GM06990 (cell line): ENCODE data around the gene AGAP3.

Experiments
- DNase-seq: peaks from one replicate; pipeline ENCODE4 v3.0.0-alpha.2; 2011; ENCODE audit not compliant: insufficient read length; ENCODE audit errors: extremely low read depth
- H3K27me3 ChIP-seq: replicated peaks from 2 replicates; pipeline ENCODE4 v1.6.0; 2011; ENCODE audit warnings: low read length; ENCODE audit not compliant: control insufficient read depth, insufficient read depth
- H3K36me3 ChIP-seq: 2 replicates; pipeline ENCODE4 v1.5.1; 2011; ENCODE audit warnings: low read length; ENCODE audit not compliant: control insufficient read depth, insufficient read depth
- H3K4me3 ChIP-seq: replicated peaks from 2 replicates; pipeline ENCODE4 v1.5.1; 2011; ENCODE audit warnings: low read depth, mild to moderate bottlenecking, control low read depth, low read length
- TF ChIP-seq, protein P1 (sequence below): IDR thresholded peaks from 2 replicates; pipeline ENCODE4 v1.5.1; 2011; ENCODE audit warnings: low read length, control low read depth, mild to moderate bottlenecking, inconsistent platforms; ENCODE audit not compliant: insufficient read depth, poor library complexity, severe bottlenecking

Gene AGAP3

DNA sequence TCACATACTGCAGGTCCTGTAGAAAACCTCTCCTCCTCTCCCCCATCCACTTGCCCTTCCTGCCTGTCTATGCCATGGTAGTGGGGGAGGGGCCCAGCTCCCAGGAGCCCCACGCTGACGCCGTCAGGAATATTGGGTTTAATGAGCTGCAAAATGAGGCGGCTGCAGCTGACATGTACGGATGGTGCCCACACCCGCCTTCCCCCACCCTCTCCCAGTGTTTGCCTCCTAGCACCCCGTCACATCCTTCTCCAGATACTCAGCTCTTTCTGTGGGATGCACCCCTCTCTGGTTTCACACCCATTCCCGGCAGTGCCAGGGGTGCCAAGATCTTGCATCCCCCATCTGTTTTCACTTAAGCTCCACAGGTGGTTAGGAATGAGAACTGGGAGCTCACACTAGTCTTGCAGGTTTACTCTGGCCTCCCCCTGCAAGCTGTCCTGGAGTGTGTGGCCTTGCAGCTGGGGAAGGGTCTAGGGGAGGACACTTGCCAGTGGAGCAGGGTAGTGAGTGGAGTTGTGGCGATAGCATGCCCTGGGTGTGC, 55.1 kb downstream of the AGAP3 start:
- no peak overlapping the region for H3K4me3 ChIP-seq
- H3K27me3 ChIP-seq: no peaks in the 10 kb centered on the region
- H3K36me3 ChIP-seq: peaks cover 11% of the 10 kb centered on the region
- DNase-seq: no peak
- TF ChIP-seq, protein P1, sequence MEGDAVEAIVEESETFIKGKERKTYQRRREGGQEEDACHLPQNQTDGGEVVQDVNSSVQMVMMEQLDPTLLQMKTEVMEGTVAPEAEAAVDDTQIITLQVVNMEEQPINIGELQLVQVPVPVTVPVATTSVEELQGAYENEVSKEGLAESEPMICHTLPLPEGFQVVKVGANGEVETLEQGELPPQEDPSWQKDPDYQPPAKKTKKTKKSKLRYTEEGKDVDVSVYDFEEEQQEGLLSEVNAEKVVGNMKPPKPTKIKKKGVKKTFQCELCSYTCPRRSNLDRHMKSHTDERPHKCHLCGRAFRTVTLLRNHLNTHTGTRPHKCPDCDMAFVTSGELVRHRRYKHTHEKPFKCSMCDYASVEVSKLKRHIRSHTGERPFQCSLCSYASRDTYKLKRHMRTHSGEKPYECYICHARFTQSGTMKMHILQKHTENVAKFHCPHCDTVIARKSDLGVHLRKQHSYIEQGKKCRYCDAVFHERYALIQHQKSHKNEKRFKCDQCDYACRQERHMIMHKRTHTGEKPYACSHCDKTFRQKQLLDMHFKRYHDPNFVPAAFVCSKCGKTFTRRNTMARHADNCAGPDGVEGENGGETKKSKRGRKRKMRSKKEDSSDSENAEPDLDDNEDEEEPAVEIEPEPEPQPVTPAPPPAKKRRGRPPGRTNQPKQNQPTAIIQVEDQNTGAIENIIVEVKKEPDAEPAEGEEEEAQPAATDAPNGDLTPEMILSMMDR: no peak

GRCh38 chr7:151141855-151142685, 55.8 kb downstream of the AGAP3 start:
- TF ChIP-seq, protein P1: no peak
- Histone ChIP-seq H3K27me3 (no peaks in the 10 kb centered on the region), H3K4me3 (no peak overlapping the region), H3K36me3 (peaks cover 11% of the 10 kb centered on the region)
- DNase-seq: no peak

- no peaks in the 10 kb centered on the region for H3K27me3 ChIP-seq
- H3K4me3 ChIP-seq: no peak overlapping the region
- TF ChIP-seq, protein P1: no peak
- no peak for DNase-seq
- peaks cover 11% of the 10 kb centered on the region for H3K36me3 ChIP-seq
Measured at GRCh38 chr7:151142686-151143040, 56.4 kb downstream of the AGAP3 start.

GRCh38 chr7:151143261-151144015, 57.2 kb downstream of the AGAP3 start:
- peaks cover 11% of the 10 kb centered on the region for H3K36me3 ChIP-seq
- DNase-seq: no peak
- TF ChIP-seq, protein P1: no peak

GRCh38 chr7:151144387-151144786, 58.1 kb downstream of the AGAP3 start:
- Histone ChIP-seq H3K27me3 (no peaks in the 10 kb centered on the region), H3K4me3 (no peak overlapping the region), H3K36me3 (peaks cover 11% of the 10 kb centered on the region)
- TF ChIP-seq, protein P1: no peak
- DNase-seq: no peak

More at GRCh38 chr7:151143261-151144015, 57.2 kb downstream of the AGAP3 start:
- Histone ChIP-seq H3K4me3 (no peak overlapping the region), H3K27me3 (no peaks in the 10 kb centered on the region)
